ENCODE measurements around the gene AATF.

Gene AATF

DNA sequence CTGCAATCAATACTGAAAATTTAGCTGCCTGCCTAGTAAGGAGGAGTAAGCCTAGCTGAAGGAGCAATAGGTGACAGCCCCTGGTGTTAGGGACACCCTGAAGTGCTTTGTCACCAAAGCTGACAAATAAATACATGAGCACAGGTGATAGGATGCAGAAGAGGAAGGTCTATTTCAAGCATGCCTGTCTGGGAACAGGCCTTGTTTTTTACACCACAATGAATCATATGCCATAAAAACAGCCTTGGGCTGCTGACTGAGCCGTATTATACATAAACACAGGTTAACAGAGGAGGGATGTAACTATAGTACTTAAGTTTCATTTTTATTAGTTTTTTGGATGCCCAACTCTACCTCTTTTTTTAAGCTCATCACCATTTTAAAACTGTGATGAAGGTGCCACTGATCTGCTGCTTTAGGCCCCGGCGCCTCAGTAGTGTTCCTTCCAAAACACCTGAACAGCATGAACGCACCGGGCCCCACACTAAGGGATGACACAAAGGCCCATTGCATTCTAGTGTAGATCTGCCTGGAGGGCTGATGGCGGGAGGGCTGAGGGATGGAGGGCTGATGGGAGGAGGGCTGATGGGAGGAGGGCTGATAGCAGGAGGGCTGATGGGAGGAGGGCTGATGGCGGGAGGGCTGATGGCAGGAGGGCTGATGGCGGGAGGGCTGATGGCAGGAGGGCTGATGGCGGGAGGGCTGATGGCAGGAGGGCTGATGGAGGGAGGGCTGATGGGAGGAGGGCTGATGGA is 150.3 kb downstream of the AATF start:
- DNase-seq (ENCODE audit: low spot score): no peak
- TF ChIP-seq, protein P1, sequence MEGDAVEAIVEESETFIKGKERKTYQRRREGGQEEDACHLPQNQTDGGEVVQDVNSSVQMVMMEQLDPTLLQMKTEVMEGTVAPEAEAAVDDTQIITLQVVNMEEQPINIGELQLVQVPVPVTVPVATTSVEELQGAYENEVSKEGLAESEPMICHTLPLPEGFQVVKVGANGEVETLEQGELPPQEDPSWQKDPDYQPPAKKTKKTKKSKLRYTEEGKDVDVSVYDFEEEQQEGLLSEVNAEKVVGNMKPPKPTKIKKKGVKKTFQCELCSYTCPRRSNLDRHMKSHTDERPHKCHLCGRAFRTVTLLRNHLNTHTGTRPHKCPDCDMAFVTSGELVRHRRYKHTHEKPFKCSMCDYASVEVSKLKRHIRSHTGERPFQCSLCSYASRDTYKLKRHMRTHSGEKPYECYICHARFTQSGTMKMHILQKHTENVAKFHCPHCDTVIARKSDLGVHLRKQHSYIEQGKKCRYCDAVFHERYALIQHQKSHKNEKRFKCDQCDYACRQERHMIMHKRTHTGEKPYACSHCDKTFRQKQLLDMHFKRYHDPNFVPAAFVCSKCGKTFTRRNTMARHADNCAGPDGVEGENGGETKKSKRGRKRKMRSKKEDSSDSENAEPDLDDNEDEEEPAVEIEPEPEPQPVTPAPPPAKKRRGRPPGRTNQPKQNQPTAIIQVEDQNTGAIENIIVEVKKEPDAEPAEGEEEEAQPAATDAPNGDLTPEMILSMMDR (IDR thresholded peaks at IDR 0.05; ENCODE audit: extremely low read depth, insufficient read depth, missing control alignments): no peak
- in situ Hi-C loops (cut with MboI; ENCODE audit: low pct_unique_long_range_greater_than_20kb, low sequenced_read_pairs, unreplicated experiment): no loop called here

DNA sequence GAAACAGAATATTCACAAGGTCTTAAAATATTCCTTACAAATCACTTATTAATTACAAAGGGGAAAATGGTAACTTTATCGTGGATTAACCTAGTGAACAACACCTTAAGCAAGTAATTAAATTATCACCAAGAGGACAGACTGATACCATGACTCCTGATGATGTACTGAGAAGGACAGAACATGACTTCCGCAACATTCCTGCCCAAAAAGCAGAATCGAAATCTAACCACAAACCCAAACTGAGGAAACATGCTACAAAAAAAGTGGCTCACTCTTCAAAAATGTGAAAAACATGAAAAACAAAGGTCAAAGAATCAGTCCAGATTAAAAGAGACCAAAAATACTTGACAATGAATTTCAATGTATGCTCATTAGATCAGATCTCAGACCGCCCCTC is 151.5 kb downstream of the AATF start:
- in situ Hi-C loops (cut with MboI; ENCODE audit: low pct_unique_long_range_greater_than_20kb, low sequenced_read_pairs, unreplicated experiment): no loop called here
- TF ChIP-seq, protein P1 (IDR thresholded peaks at IDR 0.05; ENCODE audit: extremely low read depth, insufficient read depth, missing control alignments): no peak
- DNase-seq (ENCODE audit: low spot score): no peak

DNA sequence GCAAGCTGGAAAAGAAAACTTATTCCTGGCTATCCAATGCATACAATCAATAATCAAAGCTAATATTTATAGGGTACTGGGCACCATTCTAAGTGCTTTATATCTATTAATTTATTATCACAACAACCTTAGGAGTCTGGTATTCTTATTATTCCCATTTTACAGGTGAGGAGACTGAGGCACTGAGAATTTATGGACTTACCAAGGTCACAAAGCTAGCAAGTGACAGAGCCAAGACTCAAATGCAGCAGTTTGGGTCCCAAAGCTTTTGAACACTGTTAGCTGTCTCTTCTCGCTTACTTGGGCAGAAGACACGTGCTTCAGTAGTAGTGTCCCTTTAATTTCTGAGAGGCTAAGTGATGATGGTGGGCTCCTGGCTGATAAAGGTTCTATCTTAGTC is 152.6 kb downstream of the AATF start:
- in situ Hi-C loops (cut with MboI; ENCODE audit: low pct_unique_long_range_greater_than_20kb, low sequenced_read_pairs, unreplicated experiment): no loop called here
- no peak for DNase-seq (ENCODE audit: low spot score)
- TF ChIP-seq, protein P1 (IDR thresholded peaks at IDR 0.05; ENCODE audit: extremely low read depth, insufficient read depth, missing control alignments): no peak

DNA sequence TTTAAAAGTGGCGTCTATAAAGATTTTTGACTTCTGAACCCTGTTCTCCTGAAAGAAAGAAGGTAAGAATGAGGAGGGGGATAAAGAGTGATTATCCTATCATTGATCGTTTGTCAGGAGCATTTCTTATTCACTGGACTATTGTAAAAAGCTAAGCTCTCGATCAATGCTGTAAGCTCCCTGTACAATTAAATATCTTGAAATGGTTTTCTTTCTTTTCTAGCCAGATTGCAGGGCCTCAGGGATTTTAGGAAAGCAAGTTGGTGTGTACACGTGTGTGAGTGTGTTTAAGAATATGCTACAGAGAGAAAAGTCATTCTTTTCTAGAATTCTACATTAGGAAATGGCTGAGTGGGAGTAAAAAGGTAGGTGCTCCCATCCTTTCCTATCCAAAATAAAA is 154.5 kb downstream of the AATF start:
- TF ChIP-seq, protein P1 (IDR thresholded peaks at IDR 0.05; ENCODE audit: extremely low read depth, insufficient read depth, missing control alignments): no peak
- in situ Hi-C loops (cut with MboI; ENCODE audit: low pct_unique_long_range_greater_than_20kb, low sequenced_read_pairs, unreplicated experiment): no loop called here
- no peak for DNase-seq (ENCODE audit: low spot score)

DNA sequence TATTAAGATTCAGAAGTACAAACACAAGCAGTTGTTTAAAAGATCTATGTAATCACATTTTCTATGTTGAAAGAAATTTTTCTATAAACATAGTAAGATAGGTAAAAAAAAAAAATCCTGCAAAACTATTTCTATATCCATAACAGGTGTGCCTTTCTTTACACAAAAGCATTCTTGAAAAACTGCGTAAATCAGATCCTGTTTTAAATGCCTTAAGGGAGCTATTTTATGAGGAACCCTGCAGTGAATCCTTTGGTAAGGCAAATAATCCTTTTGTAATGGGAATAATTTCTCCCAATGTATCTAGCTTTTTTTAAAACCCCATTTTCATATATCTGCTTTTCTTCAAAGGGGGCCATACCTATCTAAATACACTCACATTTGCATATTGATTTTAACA is 157.3 kb downstream of the AATF start:
- in situ Hi-C loops (cut with MboI; ENCODE audit: low pct_unique_long_range_greater_than_20kb, low sequenced_read_pairs, unreplicated experiment): no loop called here
- TF ChIP-seq, protein P1 (IDR thresholded peaks at IDR 0.05; ENCODE audit: extremely low read depth, insufficient read depth, missing control alignments): no peak
- DNase-seq (ENCODE audit: low spot score): no peak

Measured in GM13977 (cell line).